C4-2B (cell line): Measurements from ENCODE around the gene LARGE1.

Experiments
- H3K27ac ChIP-seq: fragments of 450-650 bp; 2 replicates; pipeline ENCODE4 v1.5.1; 2017
- ZFX ChIP-seq: fragments of 450-650 bp; IDR thresholded peaks from 2 replicates; pipeline ENCODE4 v1.6.1; 2017
- TF ChIP-seq, protein P1 (sequence below): fragments of 450-650 bp; conservative IDR thresholded peaks from 2 replicates; pipeline ENCODE4 v1.5.1; 2017; ENCODE audit warnings: mild to moderate bottlenecking

LARGE1 gene

DNA sequence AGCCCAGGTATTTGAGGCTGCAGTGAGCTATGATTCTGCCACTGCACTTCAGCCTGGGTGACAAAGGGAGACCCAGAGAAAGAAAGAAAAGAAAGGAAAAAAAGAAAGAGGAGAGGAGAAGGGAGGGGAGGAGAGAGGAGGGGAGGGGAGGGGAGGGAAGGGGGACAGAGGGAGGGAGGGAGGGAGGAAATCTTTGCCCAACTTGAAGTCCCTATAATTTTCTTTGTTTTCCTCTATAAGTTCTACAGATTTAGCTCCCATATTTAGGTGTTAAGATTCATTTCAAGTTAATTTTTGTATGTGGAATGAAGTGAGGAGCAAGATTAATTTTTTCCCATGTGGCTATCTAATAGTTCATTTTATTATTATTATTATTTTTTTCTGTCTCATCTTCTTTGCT is 328.3 kb downstream of the LARGE1 start:
- H3K27ac ChIP-seq: no peak overlapping the region
- no peak for TF ChIP-seq ZFX
- TF ChIP-seq, protein P1, sequence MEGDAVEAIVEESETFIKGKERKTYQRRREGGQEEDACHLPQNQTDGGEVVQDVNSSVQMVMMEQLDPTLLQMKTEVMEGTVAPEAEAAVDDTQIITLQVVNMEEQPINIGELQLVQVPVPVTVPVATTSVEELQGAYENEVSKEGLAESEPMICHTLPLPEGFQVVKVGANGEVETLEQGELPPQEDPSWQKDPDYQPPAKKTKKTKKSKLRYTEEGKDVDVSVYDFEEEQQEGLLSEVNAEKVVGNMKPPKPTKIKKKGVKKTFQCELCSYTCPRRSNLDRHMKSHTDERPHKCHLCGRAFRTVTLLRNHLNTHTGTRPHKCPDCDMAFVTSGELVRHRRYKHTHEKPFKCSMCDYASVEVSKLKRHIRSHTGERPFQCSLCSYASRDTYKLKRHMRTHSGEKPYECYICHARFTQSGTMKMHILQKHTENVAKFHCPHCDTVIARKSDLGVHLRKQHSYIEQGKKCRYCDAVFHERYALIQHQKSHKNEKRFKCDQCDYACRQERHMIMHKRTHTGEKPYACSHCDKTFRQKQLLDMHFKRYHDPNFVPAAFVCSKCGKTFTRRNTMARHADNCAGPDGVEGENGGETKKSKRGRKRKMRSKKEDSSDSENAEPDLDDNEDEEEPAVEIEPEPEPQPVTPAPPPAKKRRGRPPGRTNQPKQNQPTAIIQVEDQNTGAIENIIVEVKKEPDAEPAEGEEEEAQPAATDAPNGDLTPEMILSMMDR: no peak

DNA sequence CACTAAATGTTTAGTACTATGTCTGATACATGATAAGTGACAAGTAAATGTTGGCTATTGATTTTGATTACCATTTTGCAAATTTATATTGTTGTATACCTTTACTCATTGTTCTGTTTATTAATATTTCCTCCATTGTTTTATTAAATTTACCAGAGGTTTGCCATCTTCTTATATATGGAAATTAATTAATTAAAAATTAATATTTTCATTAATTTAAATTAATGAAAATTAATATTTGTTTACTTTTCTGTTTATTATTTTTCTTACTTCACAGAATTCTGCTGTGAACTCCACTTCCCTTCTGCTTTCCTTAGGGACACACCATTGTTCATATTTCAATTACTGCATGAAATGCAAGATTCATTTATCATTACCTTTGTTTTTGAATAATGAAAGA is 331.0 kb downstream of the LARGE1 start:
- H3K27ac ChIP-seq: no peak overlapping the region
- TF ChIP-seq, protein P1: no peak
- no peak for TF ChIP-seq ZFX

DNA sequence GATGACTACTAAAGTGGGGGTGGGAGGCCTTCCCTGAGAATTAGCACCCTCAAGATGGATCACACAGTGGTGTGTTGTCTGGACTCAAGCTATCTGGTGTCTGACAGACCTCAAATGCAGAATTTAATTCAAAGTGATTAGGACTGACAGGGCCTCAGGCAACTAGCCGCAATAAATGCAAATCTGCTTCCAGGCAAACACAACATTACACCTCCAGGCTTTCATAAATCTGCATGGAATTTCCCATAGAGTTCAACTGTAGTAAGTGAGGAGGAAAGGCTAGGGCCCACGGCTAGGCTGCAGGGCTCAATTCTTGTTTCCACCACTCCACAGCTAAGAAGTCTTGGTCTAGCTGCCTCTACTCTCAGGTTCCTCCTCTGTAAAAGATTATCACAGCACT is 331.4 kb downstream of the LARGE1 start:
- H3K27ac ChIP-seq: no peak overlapping the region
- TF ChIP-seq, protein P1: no peak
- TF ChIP-seq ZFX: no peak

DNA sequence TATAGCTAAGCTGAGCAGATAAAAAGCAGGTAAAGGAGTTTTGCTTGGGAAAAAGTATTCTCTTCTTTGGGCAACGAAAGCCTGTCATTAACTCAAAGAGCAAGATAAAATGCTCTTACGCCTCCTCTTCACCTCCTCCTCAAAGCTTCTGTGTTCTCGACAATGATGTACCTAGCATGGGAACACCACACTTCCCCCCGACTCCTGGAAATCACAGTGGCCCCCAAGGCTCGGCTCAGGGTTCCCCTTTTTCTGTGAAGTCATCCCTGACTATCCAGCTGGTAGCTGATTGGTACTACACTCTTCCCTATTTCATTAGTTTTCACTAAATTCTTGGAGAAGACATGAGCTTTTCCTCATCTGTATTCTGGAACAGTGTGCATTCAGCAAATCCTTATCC is 336.1 kb downstream of the LARGE1 start:
- H3K27ac ChIP-seq: no peak overlapping the region
- no peak for TF ChIP-seq ZFX
- TF ChIP-seq, protein P1: no peak

DNA sequence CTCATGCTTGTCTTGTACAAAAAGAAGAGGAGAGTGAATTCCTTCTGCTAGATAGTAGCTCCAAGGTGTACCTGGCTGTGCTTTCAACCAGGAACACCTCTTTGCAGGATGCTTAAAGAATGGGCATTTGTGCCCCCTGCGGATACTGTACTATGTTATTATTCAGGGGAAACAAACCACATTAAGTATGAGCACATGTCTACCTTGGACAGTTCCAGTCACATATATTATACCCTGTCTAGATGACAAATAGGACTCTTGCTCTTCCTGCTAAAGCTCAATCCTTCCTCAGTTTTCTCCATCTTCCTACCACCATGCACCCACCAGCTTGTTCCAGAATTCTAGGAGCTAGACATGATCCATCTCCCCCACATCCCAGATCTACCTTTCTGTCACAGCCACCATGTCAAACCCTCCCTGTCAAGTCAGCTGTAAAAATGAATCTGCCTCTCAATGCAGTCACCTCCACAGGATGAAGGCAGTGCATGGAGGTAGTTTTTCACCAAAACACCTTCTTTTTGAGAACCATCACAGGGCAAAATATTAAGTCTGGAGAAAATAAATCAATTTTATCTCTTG is 337.4 kb downstream of the LARGE1 start:
- TF ChIP-seq ZFX: no peak
- TF ChIP-seq, protein P1: no peak

DNA sequence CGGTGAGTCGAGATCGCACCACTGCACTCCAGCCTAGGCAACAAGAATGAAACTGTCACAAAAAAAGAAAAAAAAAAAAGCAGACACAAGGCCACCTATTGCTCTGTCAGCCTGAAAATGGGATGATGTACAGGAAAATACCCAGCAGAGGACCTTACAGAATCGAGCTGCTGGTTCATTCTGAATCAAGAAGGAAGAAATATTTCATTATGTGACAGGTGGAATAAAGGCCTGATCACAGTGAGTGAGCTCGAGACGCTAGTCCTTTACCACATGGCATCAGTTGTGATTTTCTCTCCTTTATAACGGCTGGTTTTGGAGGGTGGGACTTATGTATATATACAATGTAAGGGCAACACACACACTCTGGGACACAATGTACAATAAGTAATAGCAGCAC is 340.0 kb downstream of the LARGE1 start:
- TF ChIP-seq, protein P1: no peak
- no peak for TF ChIP-seq ZFX
- no peak overlapping the region for H3K27ac ChIP-seq

More for the DNA sequence above, 337.4 kb downstream of the LARGE1 start:
- H3K27ac ChIP-seq: no peak overlapping the region

DNA sequence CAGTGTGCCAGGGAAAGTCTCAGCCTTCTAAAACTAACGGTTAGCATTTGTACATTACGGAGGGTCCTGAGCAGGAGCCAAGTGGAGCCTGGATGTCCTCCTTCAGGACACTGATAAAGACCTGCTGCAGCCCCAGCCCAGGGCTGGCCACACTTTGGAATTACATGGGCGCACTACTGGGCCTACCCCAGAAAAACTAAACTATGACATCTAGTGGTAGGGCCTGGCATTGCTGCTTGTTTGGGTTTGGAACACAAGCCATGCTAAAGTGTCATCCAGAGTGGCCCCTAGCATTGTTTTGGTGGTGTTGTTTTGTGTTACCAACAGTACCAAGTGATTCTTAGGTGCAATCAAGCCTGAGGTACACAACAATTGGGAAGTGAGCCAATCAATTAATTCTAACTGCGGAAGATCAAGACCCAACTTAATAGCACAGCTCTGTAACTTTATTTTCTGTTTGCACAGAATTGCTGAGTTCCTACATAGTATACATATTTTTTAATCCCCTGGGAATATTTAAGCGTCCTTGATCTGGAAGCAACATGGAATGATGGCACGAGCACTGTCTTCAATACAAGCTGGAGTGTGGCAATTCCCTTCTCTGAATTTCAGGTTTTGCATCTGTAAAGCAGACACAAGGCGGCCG is 340.7 kb downstream of the LARGE1 start:
- TF ChIP-seq, protein P1: peak; percentile 95
- no peak for TF ChIP-seq ZFX
- H3K27ac ChIP-seq: no peak overlapping the region
